BJ (cell line): Measurements from ENCODE around the gene CD48. TPM values are rescaled to one million over a fixed set of nuclear protein-coding genes. Genes with fewer than 3 reads are reported as not detected.

Source experiments
- CTCF ChIA-PET: fragments of 350-600 bp; formaldehyde crosslinking; extraction: SDS; loops from one replicate; lab custom pipeline; 2021; ENCODE audit warnings: antibody characterized with exemption, inconsistent platforms; lab: Yijun Ruan, JAX
- POLR2A ChIA-PET: fragments of 300-600 bp; sonication (Branson Sonifier 250); formaldehyde crosslinking; extraction: SDS; loops from one replicate; lab custom pipeline; 2021; ENCODE audit warnings: antibody characterized with exemption; lab: Charles Lee
- DNase-seq: peaks from one replicate; pipeline ENCODE4 v3.0.0-alpha.2; 2011; ENCODE audit warnings: low read depth
- H3K27me3 ChIP-seq: 2 replicates; pipeline ENCODE4 v1.6.0; 2011; ENCODE audit warnings: low read length; ENCODE audit not compliant: control insufficient read depth, insufficient read depth
- H3K36me3 ChIP-seq: 2 replicates; pipeline ENCODE4 v1.5.1; 2011; ENCODE audit warnings: low read length; ENCODE audit not compliant: control insufficient read depth, insufficient read depth
- H3K4me3 ChIP-seq: 2 replicates; pipeline ENCODE4 v1.5.1; 2011; ENCODE audit warnings: low read depth, mild to moderate bottlenecking, control low read depth, low read length
- CTCF ChIP-seq: IDR thresholded peaks from 2 replicates; pipeline ENCODE4 v1.5.1; 2011; ENCODE audit warnings: low read depth, mild to moderate bottlenecking, control low read depth, inconsistent platforms, low read length, moderate library complexity; ENCODE audit not compliant: insufficient read depth
- polyA plus RNA-seq: library from polyadenylated mRNA; depleted of rRNA; stranded (reverse); fragments of >200 nt; gene quantifications from 2 replicates; pipeline ENCODE4 v1.2.3, GENCODE V29; 2011

Gene CD48
- polyA plus RNA-seq, 1 experiment = not detected

- ChIA-PET CTCF (interaction anchor here (2.7 kb wide), 1 partner anchor 10 kb away, joined by 9 read pairs; no protein-coding TSS in a partner anchor), POLR2A (no interaction called here)
- no peak for TF ChIP-seq CTCF
- Histone ChIP-seq H3K4me3 (no peak overlapping the region), H3K27me3 (no peaks in the 10 kb centered on the region), H3K36me3 (no peaks in the 10 kb centered on the region)
- no peak for DNase-seq
Observed at GRCh38 chr1:160665330-160666078, 46.1 kb downstream of the CD48 start.

GRCh38 chr1:160664573-160665051 lies 47.0 kb downstream of the CD48 start:
- Histone ChIP-seq H3K4me3 (no peak overlapping the region), H3K27me3 (no peaks in the 10 kb centered on the region), H3K36me3 (no peaks in the 10 kb centered on the region)
- ChIA-PET POLR2A (no interaction called here), CTCF (interaction anchor here (2.7 kb wide), 1 partner anchor 10 kb away, joined by 9 read pairs; no protein-coding TSS in a partner anchor)
- no peak for DNase-seq
- no peak for TF ChIP-seq CTCF

- TF ChIP-seq CTCF = no peak
- Histone ChIP-seq H3K36me3 (no peaks in the 10 kb centered on the region), H3K27me3 (no peaks in the 10 kb centered on the region), H3K4me3 (no peak overlapping the region)
- no peak for DNase-seq
- POLR2A ChIA-PET = no interaction called here
- CTCF ChIA-PET = interaction anchor here (0.7 kb wide), 1 partner anchor 13 kb away, joined by 3 read pairs; no protein-coding TSS in a partner anchor
Observed at GRCh38 chr1:160662910-160663309, 48.7 kb downstream of the CD48 start.

GRCh38 chr1:160659566-160659965 lies 52.1 kb downstream of the CD48 start:
- ChIA-PET POLR2A (no interaction called here), CTCF (no interaction called here)
- Histone ChIP-seq H3K27me3 (no peaks in the 10 kb centered on the region; the same call in 1 of the 2 replicates), H3K4me3 (no peak overlapping the region), H3K36me3 (no peaks in the 10 kb centered on the region)
- no peak for TF ChIP-seq CTCF
- DNase-seq = no peak

GRCh38 chr1:160658814-160659193 lies 52.8 kb downstream of the CD48 start:
- no peaks in the 10 kb centered on the region for H3K36me3 ChIP-seq
- no peak for TF ChIP-seq CTCF
- ChIA-PET POLR2A (no interaction called here), CTCF (no interaction called here)
- no peaks in the 10 kb centered on the region; the same call in 1 of the 2 replicates for H3K27me3 ChIP-seq
- H3K4me3 ChIP-seq = no peak overlapping the region
- DNase-seq = no peak
